GM12892 (cell line): ENCODE results near the gene PRH2. TPM values are rescaled to one million over a fixed set of nuclear protein-coding genes. Genes with fewer than 3 reads are reported as not detected.

Experiments
- DNase-seq: peaks from one replicate; pipeline ENCODE4 v3.0.0; 2011; ENCODE audit not compliant: insufficient read length
- FAIRE-seq: peaks from 2 replicates; lab custom pipeline; 2011; peaks lifted over from hg19 to GRCh38; lab: Jason Lieb, UNC
- POLR2A ChIP-seq: IDR thresholded peaks from 2 replicates; pipeline ENCODE4 v1.6.1; 2011; ENCODE audit warnings: low read depth, low read length, control low read depth
- POLR2AphosphoS5 ChIP-seq: IDR thresholded peaks from 2 replicates; pipeline ENCODE4 v1.6.1; 2011; ENCODE audit warnings: low read depth, low read length, control low read depth
- TAF1 ChIP-seq: IDR thresholded peaks from 2 replicates; pipeline ENCODE4 v1.6.1; 2011; ENCODE audit warnings: low read depth, mild to moderate bottlenecking, control low read depth, low read length, borderline replicate concordance
- polyA plus RNA-seq: library from polyadenylated mRNA; unstranded; fragments of >200 nt; gene quantifications from one replicate; pipeline ENCODE4 v1.2.1, GENCODE V29; 2012; ENCODE audit warnings: missing spikeins, inconsistent platforms; ENCODE audit not compliant: missing spikeins

PRH2 gene
- polyA plus RNA-seq = not detected

DNA sequence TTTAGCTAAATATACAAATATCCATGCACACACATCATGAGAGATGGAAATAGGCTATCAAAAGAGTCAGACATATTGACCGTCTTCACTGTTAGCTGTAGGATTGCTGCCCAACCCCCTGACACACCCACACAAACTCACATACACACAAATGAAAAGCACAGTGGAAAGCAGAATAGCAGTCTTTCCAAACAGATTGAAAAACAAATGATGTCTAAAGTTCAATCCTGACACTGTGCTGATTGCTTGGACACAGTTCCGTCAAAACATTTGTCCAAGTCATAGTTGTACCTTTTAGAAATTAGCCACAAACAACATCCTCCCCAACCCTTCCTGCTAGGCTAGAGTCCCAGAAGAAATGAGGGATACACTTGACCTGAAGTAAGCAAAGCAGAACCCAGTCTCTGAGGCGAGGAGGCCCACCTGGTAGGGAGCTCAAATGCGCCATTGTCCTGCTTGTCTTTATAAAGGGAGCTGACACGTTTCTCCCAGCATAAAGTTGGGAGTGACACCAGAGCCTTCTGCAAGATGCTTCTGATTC, at the start of gene PRH2:
TSS of gene PRH2 (plus strand) at position 491 of the 541 bp plus-strand sequence. CDS start at position 529, 38 bp downstream.
- no peak for FAIRE-seq
- TF ChIP-seq POLR2A (no peak), TAF1 (no peak), POLR2AphosphoS5 (no peak)
- no peak for DNase-seq

DNA sequence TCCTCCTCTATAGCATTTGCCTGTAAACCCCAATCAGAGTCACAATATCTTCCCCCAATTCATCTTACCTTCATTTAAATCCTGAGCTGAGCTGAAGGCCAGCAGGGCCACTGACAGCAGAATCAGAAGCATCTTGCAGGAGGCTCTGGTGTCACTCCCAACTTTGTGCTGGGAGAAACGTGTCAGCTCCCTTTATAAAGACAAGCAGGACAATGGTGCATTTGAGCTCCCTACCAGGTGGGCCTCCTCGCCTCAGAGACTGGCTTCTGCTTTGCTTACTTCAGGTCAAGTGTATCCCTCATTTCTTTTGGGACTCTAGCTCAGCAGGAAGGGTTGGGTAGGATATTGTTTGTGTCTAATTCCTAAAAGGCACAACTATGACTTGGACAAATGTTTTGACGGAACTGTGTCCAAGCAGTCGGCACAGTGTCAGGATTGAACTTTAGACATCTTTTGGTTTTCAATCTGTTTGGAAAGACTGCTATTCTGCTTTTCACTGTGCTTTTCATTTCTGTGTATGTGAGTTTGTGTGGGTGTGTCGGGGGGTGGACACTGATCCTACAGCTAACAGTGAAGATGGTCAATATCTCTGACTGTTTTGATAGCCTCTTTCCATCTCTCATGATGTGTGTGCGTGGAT, 44.8 kb upstream of the PRH2 start, which contains the start of gene PRH1:
TSS of gene PRH1 (minus strand) at position 170 of the 640 bp plus-strand sequence. CDS start at position 132, 38 bp downstream.
- no peak for FAIRE-seq
- DNase-seq = no peak
- TF ChIP-seq POLR2A (no peak), TAF1 (no peak), POLR2AphosphoS5 (no peak)

DNA sequence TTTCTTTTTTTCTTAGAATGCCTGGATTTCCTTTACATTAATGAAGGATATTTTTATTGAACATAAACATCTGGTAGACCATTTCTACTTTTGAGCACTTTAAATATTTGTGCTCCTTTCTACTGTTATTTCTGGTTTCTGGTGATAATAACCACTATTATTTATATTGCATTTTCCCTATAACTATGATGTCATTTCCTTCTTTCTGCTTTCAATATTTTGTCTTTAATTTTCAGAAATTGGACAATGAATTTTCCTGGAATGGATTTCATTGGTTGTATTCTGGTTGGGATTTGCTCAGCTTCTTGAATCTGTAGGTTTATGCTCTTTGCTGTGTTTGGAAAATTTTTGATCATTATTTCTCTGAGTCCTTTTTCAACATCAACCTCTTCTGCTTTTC, 39.8 kb upstream of the PRH2 start:
- TF ChIP-seq TAF1 = no peak
- no peak for TF ChIP-seq POLR2AphosphoS5
- TF ChIP-seq POLR2A = no peak
- FAIRE-seq (no peak), DNase-seq (no peak)

DNA sequence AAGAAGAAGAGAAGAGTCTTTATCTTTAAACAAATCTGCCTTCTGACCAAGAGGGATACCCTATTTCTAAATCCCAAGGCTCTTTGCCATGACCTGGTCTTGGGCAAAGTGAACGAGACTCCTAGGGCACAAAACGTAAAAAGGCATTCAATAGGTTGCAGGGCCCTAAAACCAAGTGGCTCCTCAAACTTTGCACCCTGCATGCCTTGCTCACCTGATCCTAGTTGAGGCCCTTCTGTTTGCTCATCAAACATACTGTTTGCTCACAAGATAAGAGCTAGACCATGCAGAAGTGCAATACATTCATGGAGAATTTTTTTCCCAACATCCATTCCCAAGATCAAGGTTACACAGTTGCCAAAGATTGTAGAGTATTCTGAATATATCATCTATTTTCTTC, 37.1 kb upstream of the PRH2 start:
- DNase-seq (no peak), FAIRE-seq (no peak)
- TF ChIP-seq POLR2AphosphoS5 (no peak), POLR2A (no peak)

DNA sequence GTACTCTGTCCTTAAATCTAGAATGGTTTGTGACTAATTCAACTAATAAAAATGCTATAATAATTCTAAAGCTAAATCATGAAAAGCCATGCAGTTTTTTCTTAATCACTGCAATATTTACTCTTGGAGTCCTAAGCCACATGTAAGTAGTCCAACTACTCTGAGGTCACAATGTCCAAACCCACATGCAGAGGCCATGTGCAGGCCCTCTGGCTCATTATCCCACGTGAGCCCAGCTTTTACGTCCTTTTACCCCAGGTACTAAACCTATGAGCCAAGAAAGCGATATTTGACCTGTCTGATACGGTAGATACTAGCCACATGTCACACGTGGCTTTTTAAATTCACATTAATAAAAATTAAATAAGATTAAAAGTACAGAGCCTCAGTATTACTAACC, 32.2 kb upstream of the PRH2 start:
- DNase-seq = no peak
- no peak for FAIRE-seq
- TF ChIP-seq POLR2AphosphoS5 (no peak), TAF1 (no peak), POLR2A (no peak)

DNA sequence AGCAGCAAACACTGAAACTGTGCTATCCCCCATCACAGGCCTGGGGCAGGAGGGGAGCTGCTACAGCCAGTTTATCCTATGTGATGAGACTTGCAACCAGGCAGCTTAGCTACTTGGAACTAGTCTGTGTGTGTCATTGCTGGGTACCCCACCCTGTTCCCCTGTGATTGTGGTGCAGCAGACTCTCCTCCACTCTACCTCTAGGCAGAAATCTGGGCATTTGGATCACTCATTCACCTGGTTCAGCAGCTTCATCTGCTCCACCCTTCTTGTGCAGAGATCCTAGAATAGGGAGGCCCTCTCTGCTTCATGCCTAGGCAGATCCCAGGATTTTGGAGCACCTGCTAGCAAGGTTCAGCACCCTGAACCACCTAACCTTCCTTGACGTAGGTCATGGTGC, 28.5 kb upstream of the PRH2 start:
- no peak for TF ChIP-seq POLR2A
- TF ChIP-seq POLR2AphosphoS5 = no peak
- TF ChIP-seq TAF1 = no peak
- no peak for FAIRE-seq

DNA sequence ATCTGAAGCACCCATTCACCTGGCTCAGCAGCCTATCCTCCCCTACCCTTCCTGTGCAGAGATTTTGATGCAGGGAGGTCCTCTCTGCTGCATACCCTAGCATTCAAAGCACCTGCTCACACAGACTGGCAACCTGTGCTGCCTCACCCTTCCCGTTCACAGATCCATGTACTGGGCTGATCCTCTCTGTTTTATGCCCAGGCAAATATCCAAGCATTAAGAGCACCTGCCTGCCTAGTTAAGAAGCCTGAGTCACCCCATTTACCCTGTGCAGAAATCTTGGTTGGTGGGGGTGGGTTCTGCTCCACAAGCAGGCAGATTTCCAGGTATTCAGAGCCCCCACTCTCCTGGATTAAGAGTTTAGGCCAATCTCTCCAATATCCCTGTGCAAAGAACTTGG, 28.1 kb upstream of the PRH2 start:
- DNase-seq = no peak
- no peak for FAIRE-seq
- TF ChIP-seq POLR2AphosphoS5 (no peak), TAF1 (no peak), POLR2A (no peak)

More for the DNA sequence above, 28.5 kb upstream of the PRH2 start:
- DNase-seq = no peak

DNA sequence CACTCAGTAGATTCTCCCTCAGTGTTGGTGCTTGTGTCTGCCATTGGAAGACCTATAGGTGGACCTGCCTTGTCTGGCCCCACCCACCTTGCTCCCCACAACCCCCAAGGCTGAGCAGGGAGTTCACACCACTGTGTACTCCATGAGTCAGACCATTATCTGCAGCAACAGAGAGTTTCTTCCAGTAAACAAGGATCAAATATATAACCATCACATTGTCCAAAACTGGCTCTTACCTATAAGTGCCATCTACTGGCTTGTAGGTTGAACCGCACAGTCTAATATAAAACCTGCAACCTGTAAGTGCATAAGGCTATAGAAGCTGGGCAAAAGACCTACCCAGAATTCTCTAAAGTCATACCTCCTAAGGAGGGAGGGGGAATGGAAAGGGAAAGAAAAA, 27.6 kb upstream of the PRH2 start:
- DNase-seq (no peak), FAIRE-seq (no peak)
- no peak for TF ChIP-seq TAF1
- no peak for TF ChIP-seq POLR2A
- TF ChIP-seq POLR2AphosphoS5 = no peak

DNA sequence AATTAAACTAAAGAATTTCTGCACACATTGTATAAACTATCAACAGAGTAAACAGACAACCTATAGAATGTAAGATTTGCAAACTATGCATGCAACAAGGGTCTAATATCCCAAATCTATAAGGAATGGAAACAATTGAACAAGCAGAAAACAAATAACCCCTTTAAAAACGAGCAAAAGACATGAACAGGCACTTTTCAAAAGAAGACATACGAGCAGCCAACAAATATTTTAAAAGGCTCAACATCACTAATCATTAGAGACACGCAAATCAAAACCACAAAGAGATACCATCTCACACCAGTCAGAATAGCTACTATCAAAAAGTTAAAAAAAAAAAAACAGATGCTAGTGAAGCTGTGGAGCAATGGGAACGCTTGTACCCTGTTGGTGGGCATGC, 24.4 kb upstream of the PRH2 start:
- no peak for DNase-seq
- TF ChIP-seq TAF1 (no peak), POLR2A (no peak), POLR2AphosphoS5 (no peak)
- FAIRE-seq = no peak

DNA sequence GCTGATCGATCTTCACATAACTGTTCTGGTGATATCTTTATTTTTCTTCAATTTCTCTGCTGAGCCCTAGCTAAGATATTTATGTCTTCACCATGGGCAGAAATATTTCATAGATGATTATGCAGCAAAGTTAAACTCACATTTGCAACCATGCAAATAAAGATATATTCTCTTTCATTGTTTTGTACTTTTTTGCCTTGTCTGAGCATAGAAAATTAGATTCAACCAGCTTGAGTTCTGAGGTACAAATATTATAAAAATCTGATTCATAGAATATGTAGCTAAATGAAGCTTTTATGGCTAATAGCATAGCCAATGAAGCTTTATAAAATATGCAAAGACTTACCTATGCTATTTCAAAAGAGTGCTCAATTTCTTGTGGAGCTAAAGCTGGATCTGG, 19.6 kb upstream of the PRH2 start, which contains the start of gene TAS2R13:
TSS of gene TAS2R13 (minus strand) at position 101 of the 400 bp plus-strand sequence. CDS start 264 bp downstream, outside the sequence.
- no peak for TF ChIP-seq TAF1
- TF ChIP-seq POLR2A = no peak
- no peak for TF ChIP-seq POLR2AphosphoS5
- DNase-seq = no peak
- no peak for FAIRE-seq

DNA sequence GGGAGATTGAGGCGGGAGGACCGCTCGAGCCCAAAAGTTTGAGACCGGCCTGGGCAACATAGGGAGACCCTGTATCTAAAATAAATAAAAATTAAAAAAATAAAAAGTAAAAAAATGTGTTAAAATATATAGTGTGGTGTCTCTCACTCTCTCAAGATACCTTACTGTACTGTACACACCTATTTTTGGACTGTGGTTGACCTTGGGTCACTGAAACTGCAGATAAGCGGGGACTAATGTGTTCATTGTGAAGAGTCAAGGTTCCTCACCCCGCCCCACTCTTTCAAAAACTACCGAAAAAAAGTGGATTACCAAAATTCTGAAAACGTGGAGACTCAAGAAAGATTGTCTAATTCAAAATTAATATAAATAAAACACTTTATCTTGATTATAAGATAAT, 18.7 kb upstream of the PRH2 start:
- FAIRE-seq (no peak), DNase-seq (no peak)
- no peak for TF ChIP-seq POLR2A
- TF ChIP-seq POLR2AphosphoS5 = no peak
- TF ChIP-seq TAF1 = no peak

DNA sequence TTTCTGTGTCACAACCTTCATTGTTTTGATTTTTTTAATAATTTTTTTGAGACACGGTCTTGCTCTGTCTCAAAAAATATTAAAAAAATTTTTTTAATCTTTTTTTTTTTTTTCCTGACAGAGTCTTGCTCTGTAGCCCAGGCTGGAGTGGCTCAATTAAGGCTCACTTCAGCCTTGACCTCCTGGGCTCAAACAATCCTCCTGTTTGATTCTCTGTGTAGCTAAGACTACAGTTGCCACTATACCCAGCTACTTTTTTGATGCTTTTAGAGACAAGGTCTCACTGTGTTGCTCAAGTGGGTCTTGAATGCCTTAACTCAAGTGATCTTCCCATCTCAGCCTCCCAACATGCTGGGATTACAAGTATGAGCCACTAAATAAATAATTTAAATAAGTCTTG, 9.2 kb upstream of the PRH2 start:
- no peak for DNase-seq
- TF ChIP-seq POLR2AphosphoS5 (no peak), TAF1 (no peak), POLR2A (no peak)
- no peak for FAIRE-seq

DNA sequence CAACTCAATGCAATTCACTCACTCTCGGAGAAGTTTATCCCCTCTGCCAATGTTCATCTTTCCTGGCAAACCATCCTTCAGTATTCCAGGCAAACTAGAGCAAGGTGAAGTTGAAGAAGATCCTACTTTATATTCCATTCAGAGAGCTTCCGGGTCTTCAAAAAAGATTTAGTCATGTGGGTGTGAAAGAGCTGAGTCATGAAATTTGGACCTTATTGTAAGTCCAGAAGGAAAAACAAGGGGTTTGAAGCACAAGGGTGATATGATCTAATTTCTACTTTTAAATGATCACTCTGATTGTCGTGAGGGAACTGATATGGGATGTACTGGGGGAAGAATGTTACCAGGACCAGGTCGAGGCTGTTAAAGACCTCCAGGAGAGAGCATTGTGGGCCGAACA, 2.8 kb upstream of the PRH2 start:
- no peak for TF ChIP-seq TAF1
- no peak for TF ChIP-seq POLR2AphosphoS5
- no peak for TF ChIP-seq POLR2A
- FAIRE-seq (no peak), DNase-seq (no peak)

DNA sequence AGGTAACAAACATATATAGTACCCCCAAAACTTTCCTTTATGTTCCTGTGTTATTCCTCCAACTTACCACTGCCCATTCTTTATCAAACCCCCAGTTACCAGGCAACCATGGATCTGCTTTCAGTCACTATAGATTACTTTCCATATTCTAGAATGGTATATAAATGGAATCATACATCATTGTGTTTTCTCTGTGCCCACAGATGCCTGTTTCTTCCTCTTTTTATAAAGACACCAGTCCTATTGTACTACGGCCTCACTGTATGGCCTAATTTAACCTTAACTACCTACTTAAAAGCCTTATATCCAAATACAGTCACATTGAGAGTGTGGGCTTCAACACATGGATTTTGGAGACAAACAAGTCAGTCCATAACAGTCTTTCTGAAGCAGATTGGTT, 7.5 kb downstream of the PRH2 start:
- FAIRE-seq (no peak), DNase-seq (no peak)
- TF ChIP-seq POLR2A (no peak), POLR2AphosphoS5 (no peak)
